COLO668 (cell line): ENCODE measurements around the gene TMEM139.
A peak's percentile ranks its signal among the peaks of the same experiment; 100 is the strongest.
"Not testable (repeated sequence)": the region's sequence is repeated elsewhere in the genome, so short reads cannot be mapped to it uniquely, and the experiment has no call there.

ENCODE experiments used
- DNase-seq: peaks from one replicate; lab custom pipeline; 2025; ENCODE audit not compliant: unreplicated experiment; lab: John Stamatoyannopoulos, UW

The TMEM139 gene

GRCh38 chr7:143287935-143288826 is 3.4 kb downstream of the TMEM139 start, which contains the start of gene CASP2:
Gene CASP2, plus strand, starts transcription at chr7:143288351. Its CDS starts 105 bp downstream, at chr7:143288456.
- DNase-seq, result peak; percentile 96

GRCh38 chr7:143288836-143289235 is 4.1 kb downstream of the TMEM139 start:
- no peak for DNase-seq

GRCh38 chr7:143289421-143289820 is 4.7 kb downstream of the TMEM139 start:
- no peak for DNase-seq

GRCh38 chr7:143289888-143290287 is 5.1 kb downstream of the TMEM139 start:
- DNase-seq, result not testable (repeated sequence)

GRCh38 chr7:143290293-143290692 is 5.5 kb downstream of the TMEM139 start:
- no peak for DNase-seq

GRCh38 chr7:143292876-143293275 is 8.1 kb downstream of the TMEM139 start:
- DNase-seq, result no peak

GRCh38 chr7:143295870-143296269 is 11.1 kb downstream of the TMEM139 start:
- DNase-seq, result no peak

DNA sequence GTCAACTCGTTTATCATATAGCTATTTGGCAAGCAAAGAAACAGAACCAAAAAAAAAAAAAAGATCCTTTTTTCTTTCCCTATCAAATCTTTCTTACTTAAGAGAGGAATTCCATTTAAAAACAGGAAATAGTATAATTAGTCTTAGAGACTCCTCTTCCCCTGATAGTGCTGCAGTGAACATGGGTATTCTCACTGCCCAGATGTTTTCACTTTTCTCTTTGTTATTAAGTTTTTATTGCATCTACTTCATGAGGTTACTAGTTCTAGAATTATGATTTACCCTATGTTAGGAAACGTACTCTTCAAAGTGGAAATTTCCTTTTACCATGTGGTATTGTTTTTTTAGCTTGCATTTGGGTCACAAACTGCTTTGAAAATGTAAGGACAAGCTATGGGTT is 11.9 kb downstream of the TMEM139 start:
- DNase-seq, result no peak

- no peak for DNase-seq
These were observed 14.6 kb downstream of the TMEM139 start for GRCh38 chr7:143299346-143299745.

GRCh38 chr7:143299840-143300239 is 15.1 kb downstream of the TMEM139 start:
- peak; percentile 22 for DNase-seq

DNA sequence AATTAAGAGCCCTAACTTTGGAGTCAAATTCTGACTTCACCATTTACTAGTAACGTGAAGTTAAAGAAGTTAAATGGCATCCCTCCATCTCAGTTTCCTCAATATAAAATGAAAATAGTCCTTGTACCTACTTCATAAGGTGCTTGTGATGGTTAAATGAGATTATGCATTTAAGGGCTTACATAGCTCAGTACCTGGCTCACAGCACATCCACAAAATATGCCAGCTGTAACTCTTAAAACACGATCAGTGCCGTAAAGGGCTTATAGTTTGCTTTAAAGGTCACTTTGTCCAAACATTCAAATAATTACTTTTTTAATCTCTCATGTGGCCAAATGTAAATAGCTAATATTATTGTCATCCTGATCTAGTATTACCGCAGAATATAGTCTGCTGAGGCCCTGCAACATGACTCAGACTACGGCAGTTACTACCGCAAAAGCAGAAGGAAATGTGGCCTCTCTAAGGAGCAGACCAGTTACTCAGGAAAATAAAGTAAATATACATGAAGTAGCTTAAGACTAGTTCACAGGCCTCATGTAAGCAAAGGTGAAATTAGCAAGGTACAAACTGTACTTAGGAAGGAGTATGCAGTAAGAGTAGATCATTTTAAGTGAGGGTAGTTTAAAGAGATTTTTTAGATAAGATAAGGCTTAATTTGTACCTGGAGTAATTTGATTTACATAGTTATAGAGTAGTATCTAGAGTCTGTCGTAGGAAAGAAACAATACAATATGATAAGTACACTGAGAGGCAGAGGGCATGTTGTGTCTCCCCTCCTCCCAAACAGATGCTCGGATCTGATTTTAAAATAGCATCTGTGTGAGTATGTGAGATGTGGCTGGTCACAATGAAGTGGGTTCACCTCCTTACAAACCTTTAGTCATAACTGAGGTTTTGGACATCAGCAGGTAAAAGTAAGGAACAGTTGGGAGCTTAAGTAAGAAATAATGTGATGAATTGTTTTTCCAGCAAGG is 16.5 kb downstream of the TMEM139 start:
- DNase-seq, result no peak

DNA sequence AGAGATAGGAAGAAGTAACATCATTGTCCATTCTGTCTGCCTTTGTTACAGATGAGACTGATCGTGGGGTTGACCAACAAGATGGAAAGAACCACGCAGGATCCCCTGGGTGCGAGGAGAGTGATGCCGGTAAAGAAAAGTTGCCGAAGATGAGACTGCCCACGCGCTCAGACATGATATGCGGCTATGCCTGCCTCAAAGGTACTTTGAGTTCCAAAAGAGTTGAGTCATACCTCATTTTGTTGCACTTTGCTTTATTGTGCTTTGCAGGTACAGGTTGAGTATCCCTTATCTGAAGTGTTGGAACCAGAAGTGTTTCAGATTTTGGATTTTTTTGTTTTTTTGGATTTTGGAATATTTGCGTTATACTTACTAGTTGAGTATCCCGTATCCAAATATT is 19.0 kb downstream of the TMEM139 start:
- no peak for DNase-seq

DNA sequence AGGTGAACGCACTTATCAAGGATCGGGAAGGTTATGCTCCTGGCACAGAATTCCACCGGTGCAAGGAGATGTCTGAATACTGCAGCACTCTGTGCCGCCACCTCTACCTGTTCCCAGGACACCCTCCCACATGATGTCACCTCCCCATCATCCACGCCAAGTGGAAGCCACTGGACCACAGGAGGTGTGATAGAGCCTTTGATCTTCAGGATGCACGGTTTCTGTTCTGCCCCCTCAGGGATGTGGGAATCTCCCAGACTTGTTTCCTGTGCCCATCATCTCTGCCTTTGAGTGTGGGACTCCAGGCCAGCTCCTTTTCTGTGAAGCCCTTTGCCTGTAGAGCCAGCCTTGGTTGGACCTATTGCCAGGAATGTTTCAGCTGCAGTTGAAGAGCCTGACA is 20.2 kb downstream of the TMEM139 start:
- DNase-seq, result no peak

DNA sequence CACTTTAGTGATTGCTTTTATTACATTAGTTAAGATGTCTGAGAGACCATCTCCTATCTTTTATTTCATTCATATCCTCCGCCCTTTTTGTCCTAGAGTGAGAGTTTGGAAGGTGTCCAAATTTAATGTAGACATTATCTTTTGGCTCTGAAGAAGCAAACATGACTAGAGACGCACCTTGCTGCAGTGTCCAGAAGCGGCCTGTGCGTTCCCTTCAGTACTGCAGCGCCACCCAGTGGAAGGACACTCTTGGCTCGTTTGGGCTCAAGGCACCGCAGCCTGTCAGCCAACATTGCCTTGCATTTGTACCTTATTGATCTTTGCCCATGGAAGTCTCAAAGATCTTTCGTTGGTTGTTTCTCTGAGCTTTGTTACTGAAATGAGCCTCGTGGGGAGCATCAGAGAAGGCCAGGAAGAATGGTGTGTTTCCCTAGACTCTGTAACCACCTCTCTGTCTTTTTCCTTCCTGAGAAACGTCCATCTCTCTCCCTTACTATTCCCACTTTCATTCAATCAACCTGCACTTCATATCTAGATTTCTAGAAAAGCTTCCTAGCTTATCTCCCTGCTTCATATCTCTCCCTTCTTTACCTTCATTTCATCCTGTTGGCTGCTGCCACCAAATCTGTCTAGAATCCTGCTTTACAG is 20.8 kb downstream of the TMEM139 start:
- peak; percentile 48 for DNase-seq

DNA sequence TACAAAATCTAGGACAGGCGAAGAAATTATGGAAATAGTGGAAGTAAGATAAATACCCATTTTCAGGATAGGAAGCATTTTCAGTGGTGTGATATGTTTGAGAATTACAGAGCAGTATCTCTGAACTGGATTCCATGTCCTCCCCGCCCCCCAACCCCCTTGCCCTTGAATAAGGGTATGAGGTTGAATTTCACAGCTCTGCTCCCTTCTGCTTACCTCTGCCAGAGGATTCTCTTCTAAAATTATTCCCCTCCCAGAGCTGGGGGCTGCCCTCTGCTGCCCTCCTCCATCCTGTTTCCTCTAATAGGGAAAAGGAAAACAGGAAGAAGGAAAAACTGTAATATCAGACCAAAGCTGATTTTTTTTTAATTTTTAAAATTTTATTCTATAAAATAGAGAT is 23.9 kb downstream of the TMEM139 start:
- DNase-seq, result no peak

GRCh38 chr7:143314127-143314526 is 29.4 kb downstream of the TMEM139 start:
- DNase-seq, result no peak

DNA sequence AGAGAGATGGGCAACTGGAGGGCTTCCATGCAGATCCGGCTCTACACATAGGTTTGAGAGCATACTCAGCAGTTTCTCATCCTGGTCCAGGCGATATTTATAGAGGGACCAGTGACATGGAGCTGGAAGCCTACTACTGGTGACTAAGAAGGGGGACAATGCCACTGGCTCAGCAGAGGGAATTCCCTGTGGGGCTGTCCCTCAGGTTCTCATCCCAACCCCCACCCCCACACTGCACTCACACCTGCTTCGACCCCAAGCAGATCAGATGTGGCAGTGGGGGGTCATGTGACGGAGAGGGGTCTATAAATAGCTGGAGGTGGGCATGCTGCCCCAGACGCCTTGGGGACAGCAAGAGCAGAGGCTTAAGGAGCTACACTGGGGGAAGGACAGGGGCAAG is 31.0 kb downstream of the TMEM139 start, which contains the start of gene CLCN1:
Gene CLCN1 (plus strand): TSS at position 336 of the 400 bp plus-strand sequence. CDS start 102 bp downstream, outside the sequence.
- no peak for DNase-seq

- DNase-seq, result no peak
These were observed 31.7 kb downstream of the TMEM139 start for GRCh38 chr7:143316492-143316891.

- DNase-seq, result no peak
These were observed 33.9 kb downstream of the TMEM139 start for GRCh38 chr7:143318661-143319060.

- no peak for DNase-seq
These were observed 35.9 kb downstream of the TMEM139 start for GRCh38 chr7:143320620-143321019.

DNA sequence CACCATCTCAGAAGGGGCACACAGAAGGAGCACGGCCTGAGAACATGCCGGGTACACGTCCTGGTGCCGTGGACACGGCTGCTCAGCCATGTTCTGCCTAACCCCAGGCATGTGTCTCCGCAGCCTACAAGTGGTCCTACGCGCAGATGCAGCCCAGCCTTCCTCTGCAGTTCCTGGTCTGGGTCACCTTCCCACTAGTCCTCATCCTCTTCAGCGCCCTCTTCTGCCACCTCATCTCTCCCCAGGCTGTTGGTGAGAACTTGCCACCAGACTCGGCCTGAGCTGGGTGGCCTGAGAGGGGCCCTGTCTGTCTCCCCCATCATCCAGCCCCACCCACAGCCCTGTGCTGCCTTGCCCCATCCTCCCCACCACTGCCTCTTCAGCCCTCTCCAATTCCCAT is 36.5 kb downstream of the TMEM139 start:
- DNase-seq, result no peak
